ENCODE results near the gene ST8SIA6.

DNA sequence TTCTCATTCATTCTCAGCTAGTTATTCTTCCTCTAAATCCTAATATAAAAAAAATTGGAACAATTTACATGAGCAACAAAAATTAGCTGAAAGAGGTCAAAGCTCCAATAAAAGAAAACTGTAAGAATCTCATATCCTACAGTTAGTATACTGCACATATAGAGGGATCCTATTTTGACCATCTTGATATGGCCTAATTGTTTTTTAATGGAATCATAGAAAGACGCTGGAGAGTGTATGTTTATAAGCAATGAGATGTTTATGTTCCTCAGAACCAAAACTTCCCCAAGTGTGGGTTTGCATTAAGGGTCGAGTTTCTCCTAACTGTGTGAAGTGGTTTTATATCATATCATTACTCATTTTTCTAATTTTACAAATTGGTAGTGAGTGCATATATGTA, 123.9 kb downstream of the ST8SIA6 start:
- TF ChIP-seq CTCF (IDR thresholded peaks at IDR 0.05; ENCODE audit: insufficient read depth, low read length) = no peak
- TF ChIP-seq POLR2AphosphoS5 (IDR thresholded peaks at IDR 0.05; ENCODE audit: low read depth) = no peak
- no peak for TF ChIP-seq SPI1 (IDR thresholded peaks at IDR 0.05; ENCODE audit: borderline replicate concordance, low read depth)
- no peak for TF ChIP-seq GABPA (IDR thresholded peaks at IDR 0.05; ENCODE audit: low read depth)
- TF ChIP-seq, protein P1, sequence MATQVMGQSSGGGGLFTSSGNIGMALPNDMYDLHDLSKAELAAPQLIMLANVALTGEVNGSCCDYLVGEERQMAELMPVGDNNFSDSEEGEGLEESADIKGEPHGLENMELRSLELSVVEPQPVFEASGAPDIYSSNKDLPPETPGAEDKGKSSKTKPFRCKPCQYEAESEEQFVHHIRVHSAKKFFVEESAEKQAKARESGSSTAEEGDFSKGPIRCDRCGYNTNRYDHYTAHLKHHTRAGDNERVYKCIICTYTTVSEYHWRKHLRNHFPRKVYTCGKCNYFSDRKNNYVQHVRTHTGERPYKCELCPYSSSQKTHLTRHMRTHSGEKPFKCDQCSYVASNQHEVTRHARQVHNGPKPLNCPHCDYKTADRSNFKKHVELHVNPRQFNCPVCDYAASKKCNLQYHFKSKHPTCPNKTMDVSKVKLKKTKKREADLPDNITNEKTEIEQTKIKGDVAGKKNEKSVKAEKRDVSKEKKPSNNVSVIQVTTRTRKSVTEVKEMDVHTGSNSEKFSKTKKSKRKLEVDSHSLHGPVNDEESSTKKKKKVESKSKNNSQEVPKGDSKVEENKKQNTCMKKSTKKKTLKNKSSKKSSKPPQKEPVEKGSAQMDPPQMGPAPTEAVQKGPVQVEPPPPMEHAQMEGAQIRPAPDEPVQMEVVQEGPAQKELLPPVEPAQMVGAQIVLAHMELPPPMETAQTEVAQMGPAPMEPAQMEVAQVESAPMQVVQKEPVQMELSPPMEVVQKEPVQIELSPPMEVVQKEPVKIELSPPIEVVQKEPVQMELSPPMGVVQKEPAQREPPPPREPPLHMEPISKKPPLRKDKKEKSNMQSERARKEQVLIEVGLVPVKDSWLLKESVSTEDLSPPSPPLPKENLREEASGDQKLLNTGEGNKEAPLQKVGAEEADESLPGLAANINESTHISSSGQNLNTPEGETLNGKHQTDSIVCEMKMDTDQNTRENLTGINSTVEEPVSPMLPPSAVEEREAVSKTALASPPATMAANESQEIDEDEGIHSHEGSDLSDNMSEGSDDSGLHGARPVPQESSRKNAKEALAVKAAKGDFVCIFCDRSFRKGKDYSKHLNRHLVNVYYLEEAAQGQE (IDR thresholded peaks at IDR 0.05; ENCODE audit: insufficient replicate concordance, low read depth) = no peak
